HepG2 (cell line): Measurements from ENCODE around the gene RREB1. TPM values are rescaled to one million over a fixed set of nuclear protein-coding genes. Genes with fewer than 3 reads are reported as not detected.

Source experiments
- FOSL1 ChIP-seq: sonication (generic); formaldehyde crosslinking; IDR thresholded peaks from 2 replicates; pipeline ENCODE4 v1.9.0; 2021; ENCODE audit warnings: missing genetic modification reagents, borderline replicate concordance
- GTF3A ChIP-seq: sonication (generic); formaldehyde crosslinking; conservative IDR thresholded peaks from 2 replicates; pipeline ENCODE4 v1.4.0; 2020; ENCODE audit warnings: mild to moderate bottlenecking, missing genetic modification reagents
- HES4 ChIP-seq: sonication (generic); formaldehyde crosslinking; IDR thresholded peaks from 2 replicates; pipeline ENCODE4 v1.9.0; 2021; ENCODE audit warnings: mild to moderate bottlenecking, missing genetic modification reagents, borderline replicate concordance
- HNRNPH1 ChIP-seq: fragments of 200-400 bp; formaldehyde crosslinking; optimal IDR thresholded peaks from 2 replicates; pipeline ENCODE3; 2017; ENCODE audit warnings: mild to moderate bottlenecking, low read depth, low read length
- HNRNPUL1 ChIP-seq: fragments of 200-400 bp; formaldehyde crosslinking; IDR thresholded peaks from 2 replicates; pipeline ENCODE4 v1.6.1; 2017; ENCODE audit warnings: low read depth, mild to moderate bottlenecking, low read length, moderate library complexity
- LBX2 ChIP-seq: sonication (generic); formaldehyde crosslinking; IDR thresholded peaks from 2 replicates; pipeline ENCODE4 v1.5.0; 2020; ENCODE audit warnings: missing genetic modification reagents, mild to moderate bottlenecking, borderline replicate concordance
- MYC ChIP-seq: sonication (generic); formaldehyde crosslinking; IDR thresholded peaks from 2 replicates; pipeline ENCODE4 v1.9.0; 2021; ENCODE audit warnings: missing genetic modification reagents, borderline replicate concordance
- NCOR1 ChIP-seq: fragments of 200-600 bp; sonication (generic); IDR thresholded peaks from 2 replicates; pipeline ENCODE4 v1.7.0; 2017; ENCODE audit warnings: antibody characterized with exemption, low read length, borderline replicate concordance
- NRL ChIP-seq: sonication (generic); formaldehyde crosslinking; IDR thresholded peaks from 2 replicates; pipeline ENCODE4 v1.5.0; 2020; ENCODE audit warnings: missing genetic modification reagents, mild to moderate bottlenecking, moderate library complexity, borderline replicate concordance
- PHF20 ChIP-seq: sonication (generic); formaldehyde crosslinking; IDR thresholded peaks from 2 replicates; pipeline ENCODE4 v1.5.0; 2020; ENCODE audit warnings: mild to moderate bottlenecking, missing genetic modification reagents
- POLR2G ChIP-seq: fragments of 200-400 bp; formaldehyde crosslinking; IDR thresholded peaks from 2 replicates; pipeline ENCODE4 v1.6.1; 2018; ENCODE audit warnings: mild to moderate bottlenecking, low read depth, low read length, moderate library complexity
- SP2 ChIP-seq: sonication (generic); formaldehyde crosslinking; IDR thresholded peaks from 2 replicates; pipeline ENCODE4 v1.5.1; 2020; ENCODE audit warnings: mild to moderate bottlenecking, missing genetic modification reagents
- SYNCRIP ChIP-seq: fragments of 200-400 bp; formaldehyde crosslinking; IDR thresholded peaks from 2 replicates; pipeline ENCODE4 v1.6.1; 2018; ENCODE audit warnings: mild to moderate bottlenecking, low read depth, low read length; ENCODE audit not compliant: insufficient read depth
- TARDBP ChIP-seq: sonication (generic); formaldehyde crosslinking; IDR thresholded peaks from 2 replicates; pipeline ENCODE4 v1.8.0; 2022; ENCODE audit warnings: mild to moderate bottlenecking, missing genetic modification reagents
- TOE1 ChIP-seq: sonication (generic); formaldehyde crosslinking; IDR thresholded peaks from 2 replicates; pipeline ENCODE4 v1.4.0; 2020; ENCODE audit warnings: mild to moderate bottlenecking, missing genetic modification reagents
- ZNF337 ChIP-seq: sonication (generic); formaldehyde crosslinking; IDR thresholded peaks from 2 replicates; pipeline ENCODE4 v1.5.1; 2020; ENCODE audit warnings: missing genetic modification reagents, low read depth, mild to moderate bottlenecking, borderline replicate concordance
- ZNF431 ChIP-seq: sonication (generic); formaldehyde crosslinking; IDR thresholded peaks from 2 replicates; pipeline ENCODE4 v1.9.0; 2022; ENCODE audit warnings: missing genetic modification reagents, low read depth, mild to moderate bottlenecking, borderline replicate concordance
- ZNF496 ChIP-seq: sonication (generic); formaldehyde crosslinking; IDR thresholded peaks from 2 replicates; pipeline ENCODE4 v1.8.1; 2023; ENCODE audit warnings: mild to moderate bottlenecking, moderate library complexity, missing genetic modification reagents; ENCODE audit not compliant: insufficient replicate concordance
- ZNF749 ChIP-seq: sonication (generic); formaldehyde crosslinking; IDR thresholded peaks from 2 replicates; pipeline ENCODE4 v1.8.0; 2022; ENCODE audit warnings: mild to moderate bottlenecking, missing genetic modification reagents, moderate library complexity, borderline replicate concordance
- ZSCAN22 ChIP-seq: sonication (generic); formaldehyde crosslinking; IDR thresholded peaks from 2 replicates; pipeline ENCODE4 v1.4.0; 2020; ENCODE audit warnings: mild to moderate bottlenecking, missing genetic modification reagents
- polyA plus RNA-seq, 8 experiments: library from polyadenylated mRNA; depleted of rRNA in 3 of 8; stranded (reverse) in 7 of 8; unstranded in 1 of 8; fragments of >200 nt; fragmentation: Illumina TruSeq in 4 of 8; extraction: Trizol in 4 of 8; gene quantifications; 2 replicates each; pipeline versions ENCODE4 v1.2.1 to v1.2.3, GENCODE V29; 2011 to 2016; ENCODE audit warnings: low read depth in 4 of 8, missing spikeins in 1 of 8, mixed read lengths in 1 of 8; ENCODE audit not compliant: insufficient read depth in 1 of 8
- total RNA-seq, 5 experiments: library from RNA; depleted of rRNA; stranded (reverse); fragments of >200 nt; fragmentation: Illumina TruSeq; extraction: Trizol; gene quantifications; 2 replicates each; pipeline ENCODE4 v1.2.3, GENCODE V29; 2016; ENCODE audit warnings: low read depth in 1 of 5
- TF ChIP-seq, protein P1 (sequence below): fragments of 450-650 bp; IDR thresholded peaks from 2 replicates; pipeline ENCODE4 v1.6.1; 2016
- TF ChIP-seq, protein P2 (sequence below): sonication (generic); formaldehyde crosslinking; IDR thresholded peaks from 2 replicates; pipeline ENCODE4 v1.5.0; 2020; ENCODE audit warnings: mild to moderate bottlenecking, missing genetic modification reagents, borderline replicate concordance
- TF ChIP-seq, protein P3 (sequence below): sonication (generic); IDR thresholded peaks from 2 replicates; pipeline ENCODE4 v1.6.1; 2016; ENCODE audit warnings: low read depth, borderline replicate concordance

The RREB1 gene
- total and polyA plus RNA-seq, 2 of the 13 experiments (the other 11 are each of a cell fraction or from before 2014, with no cell fraction given) = 6.1 to 23.2 TPM

DNA sequence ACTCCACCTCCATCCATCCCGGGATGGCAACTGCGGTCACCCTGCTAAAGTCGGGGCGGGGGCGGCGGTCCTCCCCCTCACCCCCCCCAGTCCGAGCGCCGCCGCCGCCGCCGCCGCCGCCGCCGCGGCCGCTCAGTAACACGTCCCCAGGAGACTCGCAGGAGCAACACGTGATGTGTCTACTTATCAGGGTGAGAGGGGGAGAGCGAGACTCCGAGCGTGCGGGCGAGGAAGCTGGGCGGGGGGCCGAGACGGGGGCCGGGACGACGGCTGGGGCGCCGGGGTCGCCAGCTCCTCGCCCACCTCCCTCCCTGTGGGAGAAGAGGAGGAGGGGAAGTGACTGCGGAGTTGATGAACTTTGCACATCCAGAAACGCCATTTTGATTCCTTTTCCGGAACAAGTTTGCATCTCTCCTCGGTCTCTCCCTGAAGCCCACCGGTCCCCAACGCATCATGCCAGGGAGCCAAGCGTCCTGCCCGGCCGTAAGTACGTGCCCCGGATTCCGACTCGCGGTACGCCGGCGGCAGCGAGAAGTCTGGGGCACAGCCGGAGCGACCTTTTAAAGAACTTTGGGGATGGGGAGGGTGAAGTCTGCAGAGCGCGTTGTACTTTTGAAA, at the start of gene RREB1 (continued):
- TF ChIP-seq, protein P1, sequence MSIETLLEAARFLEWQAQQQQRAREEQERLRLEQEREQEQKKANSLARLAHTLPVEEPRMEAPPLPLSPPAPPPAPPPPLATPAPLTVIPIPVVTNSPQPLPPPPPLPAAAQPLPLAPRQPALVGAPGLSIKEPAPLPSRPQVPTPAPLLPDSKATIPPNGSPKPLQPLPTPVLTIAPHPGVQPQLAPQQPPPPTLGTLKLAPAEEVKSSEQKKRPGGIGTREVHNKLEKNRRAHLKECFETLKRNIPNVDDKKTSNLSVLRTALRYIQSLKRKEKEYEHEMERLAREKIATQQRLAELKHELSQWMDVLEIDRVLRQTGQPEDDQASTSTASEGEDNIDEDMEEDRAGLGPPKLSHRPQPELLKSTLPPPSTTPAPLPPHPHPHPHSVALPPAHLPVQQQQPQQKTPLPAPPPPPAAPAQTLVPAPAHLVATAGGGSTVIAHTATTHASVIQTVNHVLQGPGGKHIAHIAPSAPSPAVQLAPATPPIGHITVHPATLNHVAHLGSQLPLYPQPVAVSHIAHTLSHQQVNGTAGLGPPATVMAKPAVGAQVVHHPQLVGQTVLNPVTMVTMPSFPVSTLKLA = no peak
- TF ChIP-seq, protein P2, sequence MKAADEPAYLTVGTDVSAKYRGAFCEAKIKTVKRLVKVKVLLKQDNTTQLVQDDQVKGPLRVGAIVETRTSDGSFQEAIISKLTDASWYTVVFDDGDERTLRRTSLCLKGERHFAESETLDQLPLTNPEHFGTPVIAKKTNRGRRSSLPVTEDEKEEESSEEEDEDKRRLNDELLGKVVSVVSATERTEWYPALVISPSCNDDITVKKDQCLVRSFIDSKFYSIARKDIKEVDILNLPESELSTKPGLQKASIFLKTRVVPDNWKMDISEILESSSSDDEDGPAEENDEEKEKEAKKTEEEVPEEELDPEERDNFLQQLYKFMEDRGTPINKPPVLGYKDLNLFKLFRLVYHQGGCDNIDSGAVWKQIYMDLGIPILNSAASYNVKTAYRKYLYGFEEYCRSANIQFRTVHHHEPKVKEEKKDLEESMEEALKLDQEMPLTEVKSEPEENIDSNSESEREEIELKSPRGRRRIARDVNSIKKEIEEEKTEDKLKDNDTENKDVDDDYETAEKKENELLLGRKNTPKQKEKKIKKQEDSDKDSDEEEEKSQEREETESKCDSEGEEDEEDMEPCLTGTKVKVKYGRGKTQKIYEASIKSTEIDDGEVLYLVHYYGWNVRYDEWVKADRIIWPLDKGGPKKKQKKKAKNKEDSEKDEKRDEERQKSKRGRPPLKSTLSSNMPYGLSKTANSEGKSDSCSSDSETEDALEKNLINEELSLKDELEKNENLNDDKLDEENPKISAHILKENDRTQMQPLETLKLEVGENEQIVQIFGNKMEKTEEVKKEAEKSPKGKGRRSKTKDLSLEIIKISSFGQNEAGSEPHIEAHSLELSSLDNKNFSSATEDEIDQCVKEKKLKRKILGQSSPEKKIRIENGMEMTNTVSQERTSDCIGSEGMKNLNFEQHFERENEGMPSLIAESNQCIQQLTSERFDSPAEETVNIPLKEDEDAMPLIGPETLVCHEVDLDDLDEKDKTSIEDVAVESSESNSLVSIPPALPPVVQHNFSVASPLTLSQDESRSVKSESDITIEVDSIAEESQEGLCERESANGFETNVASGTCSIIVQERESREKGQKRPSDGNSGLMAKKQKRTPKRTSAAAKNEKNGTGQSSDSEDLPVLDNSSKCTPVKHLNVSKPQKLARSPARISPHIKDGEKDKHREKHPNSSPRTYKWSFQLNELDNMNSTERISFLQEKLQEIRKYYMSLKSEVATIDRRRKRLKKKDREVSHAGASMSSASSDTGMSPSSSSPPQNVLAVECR (CRISPR knock-in tag) = no peak
- TF ChIP-seq ZNF431 (CRISPR knock-in tag) (0 out of 2 replicates have a peak, but pooled peaks have one; percentile 35), SP2 (CRISPR knock-in tag) (no peak), HNRNPH1 (no peak), ZSCAN22 (no peak), ZNF337 (CRISPR knock-in tag) (no peak), HNRNPUL1 (no peak), MYC (CRISPR knock-in tag) (peak; percentile 41; the same call in 1 of the 2 replicates), ZNF749 (no peak), GTF3A (CRISPR knock-in tag) (no peak), HES4 (no peak), FOSL1 (no peak), LBX2 (CRISPR knock-in tag) (no peak), POLR2G (peak; percentile 53; the same call in 1 of the 2 replicates), TARDBP (CRISPR knock-in tag) (no peak), NRL (no peak), PHF20 (CRISPR knock-in tag) (peak; percentile 40), TOE1 (CRISPR knock-in tag) (no peak), SYNCRIP (no peak), ZNF496 (CRISPR knock-in tag) (no peak), NCOR1 (peak; percentile 28; the same call in 1 of the 2 replicates)
- TF ChIP-seq, protein P3, sequence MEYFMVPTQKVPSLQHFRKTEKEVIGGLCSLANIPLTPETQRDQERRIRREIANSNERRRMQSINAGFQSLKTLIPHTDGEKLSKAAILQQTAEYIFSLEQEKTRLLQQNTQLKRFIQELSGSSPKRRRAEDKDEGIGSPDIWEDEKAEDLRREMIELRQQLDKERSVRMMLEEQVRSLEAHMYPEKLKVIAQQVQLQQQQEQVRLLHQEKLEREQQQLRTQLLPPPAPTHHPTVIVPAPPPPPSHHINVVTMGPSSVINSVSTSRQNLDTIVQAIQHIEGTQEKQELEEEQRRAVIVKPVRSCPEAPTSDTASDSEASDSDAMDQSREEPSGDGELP = no peak
